Measurements from ENCODE around the gene TNPO1. TPM values are rescaled to one million over a fixed set of nuclear protein-coding genes. Genes with fewer than 3 reads are reported as not detected.

Gene TNPO1
- total RNA-seq, 1 experiment from 2014 or later: 148 TPM

DNA sequence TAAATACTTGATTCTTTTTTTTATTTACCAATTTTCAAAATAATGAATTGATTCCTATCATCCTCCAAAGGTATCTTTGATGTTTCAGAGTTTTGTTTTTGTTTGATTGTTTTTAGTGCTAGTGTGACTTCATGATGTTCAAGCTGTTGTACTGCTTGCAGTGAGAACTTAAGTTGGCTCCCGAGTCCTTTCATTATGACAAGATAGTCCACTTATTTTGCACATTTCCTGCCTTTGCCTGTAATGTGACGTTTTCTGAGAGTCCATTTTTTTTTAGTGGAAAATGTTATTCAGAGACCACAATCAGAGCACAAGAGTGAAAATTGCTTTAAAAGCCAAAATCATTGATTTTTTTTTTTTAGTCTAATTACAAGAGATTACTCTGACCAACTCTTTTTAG, 79.3 kb downstream of the TNPO1 start:
- no peak for DNase-seq
- Histone ChIP-seq H3K4me1 (no peaks in the 10 kb centered on the region), H3K9me3 (no peaks in the 10 kb centered on the region), H3K4me3 (ENCODE audit: low read depth, low read length) (no peak overlapping the region), H3K27me3 (replicated peaks; ENCODE audit: control insufficient read depth, insufficient read depth, low read length) (no peaks in the 10 kb centered on the region), H3K36me3 (ENCODE audit: control insufficient read depth, insufficient read depth, low read length) (no peaks in the 10 kb centered on the region; the same call in 1 of the 2 replicates)
- no peaks in the 10 kb centered on the region for H3K4me1 Mint-ChIP-seq (ENCODE audit: low read depth, unreplicated experiment)
- no peak overlapping the region for H3K4me3 Mint-ChIP-seq (ENCODE audit: unreplicated experiment)
- ChIA-PET POLR2A (no interaction called here), CTCF (no interaction called here)
- peaks cover 77% of the 10 kb centered on the region for H3K36me3 Mint-ChIP-seq (ENCODE audit: insufficient read depth, unreplicated experiment)
- H3K9me3 Mint-ChIP-seq (ENCODE audit: unreplicated experiment): no peaks in the 10 kb centered on the region
- BruUV-seq (replicated peaks): no TSS peak
- no peaks in the 10 kb centered on the region for H3K27me3 Mint-ChIP-seq (ENCODE audit: insufficient read depth, unreplicated experiment)
- intact Hi-C loops (cut with micrococcal nuclease; ENCODE audit: unreplicated experiment): no loop called here
- TF ChIP-seq, protein P1, sequence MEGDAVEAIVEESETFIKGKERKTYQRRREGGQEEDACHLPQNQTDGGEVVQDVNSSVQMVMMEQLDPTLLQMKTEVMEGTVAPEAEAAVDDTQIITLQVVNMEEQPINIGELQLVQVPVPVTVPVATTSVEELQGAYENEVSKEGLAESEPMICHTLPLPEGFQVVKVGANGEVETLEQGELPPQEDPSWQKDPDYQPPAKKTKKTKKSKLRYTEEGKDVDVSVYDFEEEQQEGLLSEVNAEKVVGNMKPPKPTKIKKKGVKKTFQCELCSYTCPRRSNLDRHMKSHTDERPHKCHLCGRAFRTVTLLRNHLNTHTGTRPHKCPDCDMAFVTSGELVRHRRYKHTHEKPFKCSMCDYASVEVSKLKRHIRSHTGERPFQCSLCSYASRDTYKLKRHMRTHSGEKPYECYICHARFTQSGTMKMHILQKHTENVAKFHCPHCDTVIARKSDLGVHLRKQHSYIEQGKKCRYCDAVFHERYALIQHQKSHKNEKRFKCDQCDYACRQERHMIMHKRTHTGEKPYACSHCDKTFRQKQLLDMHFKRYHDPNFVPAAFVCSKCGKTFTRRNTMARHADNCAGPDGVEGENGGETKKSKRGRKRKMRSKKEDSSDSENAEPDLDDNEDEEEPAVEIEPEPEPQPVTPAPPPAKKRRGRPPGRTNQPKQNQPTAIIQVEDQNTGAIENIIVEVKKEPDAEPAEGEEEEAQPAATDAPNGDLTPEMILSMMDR (IDR thresholded peaks at IDR 0.05; ENCODE audit: insufficient read depth in 1 of 2, low read depth in 1 of 2, low read length in 1 of 2, severe bottlenecking in 1 of 2, unreplicated experiment in 1 of 2): no peak
- H3K27ac Mint-ChIP-seq (ENCODE audit: unreplicated experiment): no peak overlapping the region

DNA sequence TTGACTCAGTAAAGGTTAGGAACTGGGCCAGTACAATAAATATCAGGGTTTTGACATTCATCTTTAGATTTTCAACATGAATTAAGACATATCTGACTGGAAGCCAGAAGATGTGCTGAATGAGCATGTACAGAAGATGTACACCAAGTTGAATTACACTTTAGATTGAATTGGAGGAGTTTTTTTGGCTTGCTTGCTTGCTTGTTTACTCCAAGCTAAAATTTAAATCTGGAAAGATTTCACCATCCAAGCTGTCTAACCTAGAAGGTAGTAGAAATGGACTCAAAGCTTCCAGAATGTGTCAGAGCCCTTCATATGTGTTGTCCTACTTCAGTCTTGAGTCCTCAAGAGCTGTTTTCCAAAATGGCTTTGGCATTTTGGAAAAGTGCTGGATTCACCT, 90.3 kb downstream of the TNPO1 start:
- Histone ChIP-seq H3K4me3 (ENCODE audit: low read depth, low read length) (no peak overlapping the region), H3K27me3 (replicated peaks; ENCODE audit: control insufficient read depth, insufficient read depth, low read length) (no peaks in the 10 kb centered on the region), H3K36me3 (ENCODE audit: control insufficient read depth, insufficient read depth, low read length) (peaks cover 2% of the 10 kb centered on the region; the same call in 1 of the 2 replicates), H3K9me3 (no peaks in the 10 kb centered on the region), H3K4me1 (no peaks in the 10 kb centered on the region)
- Mint-ChIP-seq H3K9me3 (ENCODE audit: unreplicated experiment) (no peaks in the 10 kb centered on the region), H3K4me1 (ENCODE audit: low read depth, unreplicated experiment) (no peaks in the 10 kb centered on the region), H3K27me3 (ENCODE audit: insufficient read depth, unreplicated experiment) (no peaks in the 10 kb centered on the region), H3K27ac (ENCODE audit: unreplicated experiment) (no peak overlapping the region), H3K4me3 (ENCODE audit: unreplicated experiment) (no peak overlapping the region), H3K36me3 (ENCODE audit: insufficient read depth, unreplicated experiment) (peaks cover 84% of the 10 kb centered on the region)
- POLR2A ChIA-PET: no interaction called here
- DNase-seq: no peak
- TF ChIP-seq, protein P1 (IDR thresholded peaks at IDR 0.05; ENCODE audit: insufficient read depth in 1 of 2, low read depth in 1 of 2, low read length in 1 of 2, severe bottlenecking in 1 of 2, unreplicated experiment in 1 of 2): no peak
- CTCF ChIA-PET: no interaction called here
- BruUV-seq (replicated peaks): no TSS peak
- intact Hi-C loops (cut with micrococcal nuclease; ENCODE audit: unreplicated experiment): no loop called here

DNA sequence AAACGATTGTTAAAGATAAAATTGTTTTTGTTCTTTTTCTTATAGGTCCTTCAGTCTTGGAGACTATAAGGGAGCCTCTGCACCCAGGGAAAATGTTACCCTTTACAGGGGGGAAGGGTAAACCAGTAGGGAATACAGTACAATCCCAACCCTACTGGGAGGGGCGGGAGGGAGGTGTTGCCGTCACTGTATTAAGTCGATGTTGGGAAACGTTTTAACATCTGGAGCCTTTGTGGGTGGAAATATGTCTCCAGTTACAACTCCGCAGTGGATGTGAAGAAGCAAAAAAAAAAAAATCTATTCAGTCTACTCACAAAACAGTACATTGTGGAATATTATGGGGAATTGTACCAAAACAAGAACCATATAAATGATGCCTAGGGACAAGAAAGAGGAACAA, 92.2 kb downstream of the TNPO1 start:
- Mint-ChIP-seq H3K4me1 (ENCODE audit: low read depth, unreplicated experiment) (no peaks in the 10 kb centered on the region), H3K4me3 (ENCODE audit: unreplicated experiment) (no peak overlapping the region), H3K9me3 (ENCODE audit: unreplicated experiment) (no peaks in the 10 kb centered on the region), H3K36me3 (ENCODE audit: insufficient read depth, unreplicated experiment) (peaks cover 68% of the 10 kb centered on the region), H3K27ac (ENCODE audit: unreplicated experiment) (no peak overlapping the region), H3K27me3 (ENCODE audit: insufficient read depth, unreplicated experiment) (no peaks in the 10 kb centered on the region)
- ChIA-PET POLR2A (no interaction called here), CTCF (no interaction called here)
- H3K27me3 ChIP-seq (replicated peaks; ENCODE audit: control insufficient read depth, insufficient read depth, low read length): no peaks in the 10 kb centered on the region
- H3K36me3 ChIP-seq (ENCODE audit: control insufficient read depth, insufficient read depth, low read length): peaks cover 2% of the 10 kb centered on the region; the same call in 1 of the 2 replicates
- no peak for DNase-seq
- intact Hi-C loops (cut with micrococcal nuclease; ENCODE audit: unreplicated experiment): no loop called here
- no peaks in the 10 kb centered on the region for H3K9me3 ChIP-seq
- no peaks in the 10 kb centered on the region for H3K4me1 ChIP-seq
- TF ChIP-seq, protein P1 (IDR thresholded peaks at IDR 0.05; ENCODE audit: insufficient read depth in 1 of 2, low read depth in 1 of 2, low read length in 1 of 2, severe bottlenecking in 1 of 2, unreplicated experiment in 1 of 2): no peak
- no peak overlapping the region for H3K4me3 ChIP-seq (ENCODE audit: low read depth, low read length)
- no TSS peak for BruUV-seq (replicated peaks)
